Neural progenitor cell (in vitro differentiated cells): Measurements from ENCODE around the gene OLFML2B. TPM values are rescaled to one million over a fixed set of nuclear protein-coding genes. Genes with fewer than 3 reads are reported as not detected.

Source experiments
- DNase-seq: peaks from one replicate; pipeline ENCODE4 v3.0.0-alpha.2; 2016; ENCODE audit warnings: low spot score
- H2AFZ ChIP-seq: fragments of 200-600 bp; sonication (generic); replicated peaks from 2 replicates; pipeline ENCODE4 v1.6.1; 2016; ENCODE audit warnings: antibody characterized with exemption
- H3F3A ChIP-seq: fragments of 200-600 bp; sonication (generic); 2 replicates; pipeline ENCODE4 v1.6.1; 2016; ENCODE audit warnings: antibody characterized with exemption, low read depth
- H3K27ac ChIP-seq: fragments of 200-600 bp; sonication (generic); 2 replicates; pipeline ENCODE4 v1.5.1; 2016; ENCODE audit warnings: mild to moderate bottlenecking
- H3K27me3 ChIP-seq: fragments of 200-600 bp; sonication (generic); 2 replicates; pipeline ENCODE4 v1.6.1; 2016; ENCODE audit warnings: mild to moderate bottlenecking, moderate library complexity
- H3K36me3 ChIP-seq: fragments of 200-600 bp; sonication (generic); 2 replicates; pipeline ENCODE4 v1.5.1; 2016
- H3K4me1 ChIP-seq: fragments of 200-600 bp; sonication (generic); 2 replicates; pipeline ENCODE4 v1.6.1; 2016; ENCODE audit warnings: mixed run types
- H3K4me2 ChIP-seq: fragments of 200-600 bp; sonication (generic); 2 replicates; pipeline ENCODE4 v1.6.1; 2016
- H3K4me3 ChIP-seq: fragments of 200-600 bp; sonication (generic); 2 replicates; pipeline ENCODE4 v1.5.1; 2016
- H3K79me2 ChIP-seq: fragments of 200-600 bp; sonication (generic); 2 replicates; pipeline ENCODE4 v1.6.1; 2016; ENCODE audit warnings: low read depth
- H3K9ac ChIP-seq: fragments of 200-600 bp; sonication (generic); 2 replicates; pipeline ENCODE4 v1.6.1; 2016
- H3K9me3 ChIP-seq: fragments of 200-600 bp; sonication (generic); 2 replicates; pipeline ENCODE4 v1.5.1; 2016; ENCODE audit warnings: low read depth
- H4K20me1 ChIP-seq: fragments of 200-600 bp; sonication (generic); 2 replicates; pipeline ENCODE4 v1.6.1; 2016; ENCODE audit warnings: low read depth
- H3K27ac Mint-ChIP-seq: 3 replicates; pipeline ENCODE4 v1.8.0; 2021; ENCODE audit warnings: mixed read lengths
- H3K27me3 Mint-ChIP-seq: 2 replicates; pipeline ENCODE4 v1.8.0; 2022; ENCODE audit warnings: low read depth, mild to moderate bottlenecking, inconsistent platforms, moderate library complexity, mixed read lengths; ENCODE audit not compliant: insufficient read depth
- H3K36me3 Mint-ChIP-seq: 3 replicates; pipeline ENCODE4 v1.8.0; 2021; ENCODE audit warnings: mixed read lengths
- H3K4me1 Mint-ChIP-seq: 3 replicates; pipeline ENCODE4 v1.8.0; 2021; ENCODE audit warnings: mixed read lengths
- H3K4me3 Mint-ChIP-seq: 3 replicates; pipeline ENCODE4 v1.8.0; 2021; ENCODE audit warnings: mild to moderate bottlenecking, moderate library complexity, mixed read lengths
- H3K9me3 Mint-ChIP-seq: 3 replicates; pipeline ENCODE4 v1.8.0; 2020; ENCODE audit warnings: mixed read lengths
- EZH2 ChIP-seq: fragments of 200-600 bp; sonication (generic); IDR thresholded peaks from 2 replicates; pipeline ENCODE4 v1.6.1; 2017; ENCODE audit warnings: antibody characterized with exemption, mild to moderate bottlenecking, moderate library complexity
- EZH2phosphoT487 ChIP-seq: fragments of 200-600 bp; sonication (generic); IDR thresholded peaks from 2 replicates; pipeline ENCODE4 v1.6.1; 2017; ENCODE audit warnings: antibody characterized with exemption
- total RNA-seq: library from RNA; depleted of rRNA; stranded (reverse); fragments of >200 nt; gene quantifications from 2 replicates; pipeline ENCODE4 v1.2.3, GENCODE V29; 2015; ENCODE audit warnings: low replicate concordance
- TF ChIP-seq, protein P1 (sequence below): fragments of 200-600 bp; sonication (generic); IDR thresholded peaks from 2 replicates; pipeline ENCODE4 v1.5.1; 2017; ENCODE audit warnings: antibody characterized with exemption, mild to moderate bottlenecking

OLFML2B gene
- total RNA-seq, 1 donor from 2014 or later, result 1.3 TPM

GRCh38 chr1:161970633-161971032, 53.0 kb downstream of the OLFML2B start:
- Histone ChIP-seq H4K20me1 (no peaks in the 10 kb centered on the region), H3K4me2 (no peak overlapping the region), H3K4me1 (peaks cover 14% of the 10 kb centered on the region), H3K27me3 (no peaks in the 10 kb centered on the region), H3K9me3 (no peaks in the 10 kb centered on the region), H3K4me3 (no peak overlapping the region), H3K27ac (no peak overlapping the region), H3F3A (no peaks in the 10 kb centered on the region), H3K36me3 (no peaks in the 10 kb centered on the region), H3K9ac (no peak overlapping the region), H2AFZ (peak overlapping the region; percentile 15), H3K79me2 (no peaks in the 10 kb centered on the region)
- TF ChIP-seq EZH2, result no peak
- no peak for TF ChIP-seq EZH2phosphoT487
- TF ChIP-seq, protein P1, sequence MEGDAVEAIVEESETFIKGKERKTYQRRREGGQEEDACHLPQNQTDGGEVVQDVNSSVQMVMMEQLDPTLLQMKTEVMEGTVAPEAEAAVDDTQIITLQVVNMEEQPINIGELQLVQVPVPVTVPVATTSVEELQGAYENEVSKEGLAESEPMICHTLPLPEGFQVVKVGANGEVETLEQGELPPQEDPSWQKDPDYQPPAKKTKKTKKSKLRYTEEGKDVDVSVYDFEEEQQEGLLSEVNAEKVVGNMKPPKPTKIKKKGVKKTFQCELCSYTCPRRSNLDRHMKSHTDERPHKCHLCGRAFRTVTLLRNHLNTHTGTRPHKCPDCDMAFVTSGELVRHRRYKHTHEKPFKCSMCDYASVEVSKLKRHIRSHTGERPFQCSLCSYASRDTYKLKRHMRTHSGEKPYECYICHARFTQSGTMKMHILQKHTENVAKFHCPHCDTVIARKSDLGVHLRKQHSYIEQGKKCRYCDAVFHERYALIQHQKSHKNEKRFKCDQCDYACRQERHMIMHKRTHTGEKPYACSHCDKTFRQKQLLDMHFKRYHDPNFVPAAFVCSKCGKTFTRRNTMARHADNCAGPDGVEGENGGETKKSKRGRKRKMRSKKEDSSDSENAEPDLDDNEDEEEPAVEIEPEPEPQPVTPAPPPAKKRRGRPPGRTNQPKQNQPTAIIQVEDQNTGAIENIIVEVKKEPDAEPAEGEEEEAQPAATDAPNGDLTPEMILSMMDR, result no peak
- Mint-ChIP-seq H3K4me1 (peaks cover 24% of the 10 kb centered on the region), H3K36me3 (peaks cover 5% of the 10 kb centered on the region), H3K4me3 (no peak overlapping the region), H3K9me3 (peaks cover 3% of the 10 kb centered on the region), H3K27me3 (no peaks in the 10 kb centered on the region), H3K27ac (no peak overlapping the region)
- DNase-seq, result no peak

DNA sequence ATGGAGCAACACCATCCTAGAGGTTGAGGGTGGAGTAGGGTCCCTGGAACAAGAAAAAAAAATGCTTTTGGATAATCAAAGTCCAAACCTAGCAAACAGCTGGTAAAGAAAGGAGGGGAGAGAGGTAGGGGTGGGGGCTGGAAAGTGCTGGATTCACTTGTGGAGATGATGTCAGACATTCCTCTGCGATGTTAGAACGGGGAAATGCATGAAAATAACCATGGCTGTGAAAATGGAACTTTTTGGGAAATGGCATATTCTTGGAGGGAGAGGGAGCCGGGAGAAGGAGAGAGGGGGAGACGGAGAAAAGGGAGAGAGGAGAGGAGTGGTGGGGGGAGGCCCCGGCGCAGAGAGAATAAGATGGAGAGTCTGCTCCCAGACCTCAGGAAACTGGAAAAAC, 53.6 kb downstream of the OLFML2B start:
- Histone ChIP-seq H3K9ac (no peak overlapping the region), H3K4me2 (no peak overlapping the region), H3K36me3 (no peaks in the 10 kb centered on the region), H3K79me2 (no peaks in the 10 kb centered on the region), H4K20me1 (no peaks in the 10 kb centered on the region), H3K4me1 (peaks cover 17% of the 10 kb centered on the region), H3K4me3 (no peak overlapping the region), H3K9me3 (no peaks in the 10 kb centered on the region), H2AFZ (peak overlapping the region; percentile 15), H3F3A (no peaks in the 10 kb centered on the region), H3K27ac (no peak overlapping the region), H3K27me3 (no peaks in the 10 kb centered on the region)
- Mint-ChIP-seq H3K9me3 (peaks cover 3% of the 10 kb centered on the region), H3K36me3 (peaks cover 5% of the 10 kb centered on the region), H3K27me3 (peaks cover 2% of the 10 kb centered on the region), H3K27ac (no peak overlapping the region), H3K4me3 (no peak overlapping the region), H3K4me1 (peaks cover 26% of the 10 kb centered on the region)
- TF ChIP-seq EZH2, result no peak
- TF ChIP-seq, protein P1, result no peak
- TF ChIP-seq EZH2phosphoT487, result no peak
- DNase-seq, result no peak

GRCh38 chr1:161966067-161966466, 57.6 kb downstream of the OLFML2B start:
- DNase-seq, result no peak
- TF ChIP-seq, protein P1, result no peak
- Histone ChIP-seq H2AFZ (no peak overlapping the region), H3K79me2 (no peaks in the 10 kb centered on the region), H3K4me2 (no peak overlapping the region), H3F3A (no peaks in the 10 kb centered on the region), H3K4me3 (no peak overlapping the region), H3K9me3 (no peaks in the 10 kb centered on the region), H3K27ac (no peak overlapping the region), H3K4me1 (peaks cover 13% of the 10 kb centered on the region), H3K9ac (no peak overlapping the region), H3K27me3 (no peaks in the 10 kb centered on the region), H4K20me1 (no peaks in the 10 kb centered on the region), H3K36me3 (no peaks in the 10 kb centered on the region)
- no peaks in the 10 kb centered on the region for H3K9me3 Mint-ChIP-seq
- H3K27me3 Mint-ChIP-seq, result peaks cover 3% of the 10 kb centered on the region
- peaks cover 21% of the 10 kb centered on the region for H3K4me1 Mint-ChIP-seq
- no peak overlapping the region for H3K4me3 Mint-ChIP-seq
- H3K36me3 Mint-ChIP-seq, result peaks cover 7% of the 10 kb centered on the region
- no peak overlapping the region for H3K27ac Mint-ChIP-seq
